ENCODE data around the gene CAMTA1. TPM values are rescaled to one million over a fixed set of nuclear protein-coding genes. Genes with fewer than 3 reads are reported as not detected.

The CAMTA1 gene
- total RNA-seq, 2 experiments from 2014 or later = 43.9 to 73.3 TPM

GRCh38 chr1:6915999-6916565 lies 130.8 kb downstream of the CAMTA1 start:
- Histone ChIP-seq H3K4me1 (ENCODE audit: insufficient read depth, low read length, poor library complexity, severe bottlenecking) (no peaks in the 10 kb centered on the region), H2AFZ (ENCODE audit: low read length) (no peak overlapping the region), H3K79me2 (ENCODE audit: insufficient read depth, low read depth, low read length) (no peaks in the 10 kb centered on the region), H3K9me2 (ENCODE audit: insufficient read depth, low read length) (no peaks in the 10 kb centered on the region), H3K9me3 (ENCODE audit: low read length) (no peaks in the 10 kb centered on the region), H3K27ac (ENCODE audit: low read depth, low read length, poor library complexity, severe bottlenecking) (no peak overlapping the region), H3K4me2 (ENCODE audit: low read length) (no peak overlapping the region), H3K36me3 (ENCODE audit: insufficient read depth, low read length) (no peaks in the 10 kb centered on the region), H3K4me3 (ENCODE audit: low read depth, low read length, poor library complexity, severe bottlenecking) (no peak overlapping the region), H4K20me1 (ENCODE audit: insufficient read depth, low read length) (no peaks in the 10 kb centered on the region)
- ChIA-PET POLR2A (no interaction called here), CTCF (ENCODE audit: unreplicated experiment) (no interaction called here)
- intact Hi-C loops (cut with micrococcal nuclease; ENCODE audit: unreplicated experiment) = no loop called here
- BruUV-seq (replicated peaks) = no TSS peak
- no peak for TF ChIP-seq EZH2phosphoT487 (IDR thresholded peaks at IDR 0.05; ENCODE audit: borderline replicate concordance, low read depth, low read length)
- TF ChIP-seq, protein P1, sequence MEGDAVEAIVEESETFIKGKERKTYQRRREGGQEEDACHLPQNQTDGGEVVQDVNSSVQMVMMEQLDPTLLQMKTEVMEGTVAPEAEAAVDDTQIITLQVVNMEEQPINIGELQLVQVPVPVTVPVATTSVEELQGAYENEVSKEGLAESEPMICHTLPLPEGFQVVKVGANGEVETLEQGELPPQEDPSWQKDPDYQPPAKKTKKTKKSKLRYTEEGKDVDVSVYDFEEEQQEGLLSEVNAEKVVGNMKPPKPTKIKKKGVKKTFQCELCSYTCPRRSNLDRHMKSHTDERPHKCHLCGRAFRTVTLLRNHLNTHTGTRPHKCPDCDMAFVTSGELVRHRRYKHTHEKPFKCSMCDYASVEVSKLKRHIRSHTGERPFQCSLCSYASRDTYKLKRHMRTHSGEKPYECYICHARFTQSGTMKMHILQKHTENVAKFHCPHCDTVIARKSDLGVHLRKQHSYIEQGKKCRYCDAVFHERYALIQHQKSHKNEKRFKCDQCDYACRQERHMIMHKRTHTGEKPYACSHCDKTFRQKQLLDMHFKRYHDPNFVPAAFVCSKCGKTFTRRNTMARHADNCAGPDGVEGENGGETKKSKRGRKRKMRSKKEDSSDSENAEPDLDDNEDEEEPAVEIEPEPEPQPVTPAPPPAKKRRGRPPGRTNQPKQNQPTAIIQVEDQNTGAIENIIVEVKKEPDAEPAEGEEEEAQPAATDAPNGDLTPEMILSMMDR (conservative IDR thresholded peaks at IDR 0.05; ENCODE audit: low read length) = no peak
- no peak for DNase-seq (ENCODE audit: low spot score)

- TF ChIP-seq, protein P1 (conservative IDR thresholded peaks at IDR 0.05; ENCODE audit: low read length) = no peak
- no peak for TF ChIP-seq EZH2phosphoT487 (IDR thresholded peaks at IDR 0.05; ENCODE audit: borderline replicate concordance, low read depth, low read length)
- Histone ChIP-seq H3K9me2 (ENCODE audit: insufficient read depth, low read length) (no peaks in the 10 kb centered on the region), H3K4me2 (ENCODE audit: low read length) (no peak overlapping the region), H3K4me3 (ENCODE audit: low read depth, low read length, poor library complexity, severe bottlenecking) (no peak overlapping the region), H3K9me3 (ENCODE audit: low read length) (no peaks in the 10 kb centered on the region), H4K20me1 (ENCODE audit: insufficient read depth, low read length) (no peaks in the 10 kb centered on the region), H3K4me1 (ENCODE audit: insufficient read depth, low read length, poor library complexity, severe bottlenecking) (no peaks in the 10 kb centered on the region), H3K27ac (ENCODE audit: low read depth, low read length, poor library complexity, severe bottlenecking) (no peak overlapping the region), H3K79me2 (ENCODE audit: insufficient read depth, low read depth, low read length) (no peaks in the 10 kb centered on the region), H2AFZ (ENCODE audit: low read length) (no peak overlapping the region), H3K36me3 (ENCODE audit: insufficient read depth, low read length) (no peaks in the 10 kb centered on the region)
- BruUV-seq (replicated peaks) = no TSS peak
- DNase-seq (ENCODE audit: low spot score) = no peak
- ChIA-PET CTCF (ENCODE audit: unreplicated experiment) (no interaction called here), POLR2A (interaction anchor here (0.6 kb wide), 1 partner anchor 12 kb away, joined by 3 read pairs; no protein-coding TSS in a partner anchor)
- intact Hi-C loops (cut with micrococcal nuclease; ENCODE audit: unreplicated experiment) = no loop called here
Measured at GRCh38 chr1:6917067-6917466, 131.8 kb downstream of the CAMTA1 start.

- ChIA-PET CTCF (ENCODE audit: unreplicated experiment) (no interaction called here), POLR2A (no interaction called here)
- no peaks in the 10 kb centered on the region for H3K36me3 ChIP-seq (ENCODE audit: insufficient read depth, low read length)
Measured at GRCh38 chr1:6918186-6918924, 133.1 kb downstream of the CAMTA1 start.

More at GRCh38 chr1:6918186-6918924, 133.1 kb downstream of the CAMTA1 start:
- no peaks in the 10 kb centered on the region for H4K20me1 ChIP-seq (ENCODE audit: insufficient read depth, low read length)
- no peaks in the 10 kb centered on the region for H3K79me2 ChIP-seq (ENCODE audit: insufficient read depth, low read depth, low read length)
- no peak for TF ChIP-seq EZH2phosphoT487 (IDR thresholded peaks at IDR 0.05; ENCODE audit: borderline replicate concordance, low read depth, low read length)
- TF ChIP-seq, protein P1 (conservative IDR thresholded peaks at IDR 0.05; ENCODE audit: low read length) = no peak
- H3K4me3 ChIP-seq (ENCODE audit: low read depth, low read length, poor library complexity, severe bottlenecking) = no peak overlapping the region
- H3K4me2 ChIP-seq (ENCODE audit: low read length) = no peak overlapping the region
- no peak overlapping the region for H2AFZ ChIP-seq (ENCODE audit: low read length)
- H3K4me1 ChIP-seq (ENCODE audit: insufficient read depth, low read length, poor library complexity, severe bottlenecking) = no peaks in the 10 kb centered on the region
- no peaks in the 10 kb centered on the region for H3K9me3 ChIP-seq (ENCODE audit: low read length)
- no TSS peak for BruUV-seq (replicated peaks)
- H3K9me2 ChIP-seq (ENCODE audit: insufficient read depth, low read length) = no peaks in the 10 kb centered on the region
- no peak overlapping the region for H3K27ac ChIP-seq (ENCODE audit: low read depth, low read length, poor library complexity, severe bottlenecking)
- intact Hi-C loops (cut with micrococcal nuclease; ENCODE audit: unreplicated experiment) = no loop called here
- no peak for DNase-seq (ENCODE audit: low spot score)
